ENCODE measurements around the gene MYO18A.

MYO18A gene

DNA sequence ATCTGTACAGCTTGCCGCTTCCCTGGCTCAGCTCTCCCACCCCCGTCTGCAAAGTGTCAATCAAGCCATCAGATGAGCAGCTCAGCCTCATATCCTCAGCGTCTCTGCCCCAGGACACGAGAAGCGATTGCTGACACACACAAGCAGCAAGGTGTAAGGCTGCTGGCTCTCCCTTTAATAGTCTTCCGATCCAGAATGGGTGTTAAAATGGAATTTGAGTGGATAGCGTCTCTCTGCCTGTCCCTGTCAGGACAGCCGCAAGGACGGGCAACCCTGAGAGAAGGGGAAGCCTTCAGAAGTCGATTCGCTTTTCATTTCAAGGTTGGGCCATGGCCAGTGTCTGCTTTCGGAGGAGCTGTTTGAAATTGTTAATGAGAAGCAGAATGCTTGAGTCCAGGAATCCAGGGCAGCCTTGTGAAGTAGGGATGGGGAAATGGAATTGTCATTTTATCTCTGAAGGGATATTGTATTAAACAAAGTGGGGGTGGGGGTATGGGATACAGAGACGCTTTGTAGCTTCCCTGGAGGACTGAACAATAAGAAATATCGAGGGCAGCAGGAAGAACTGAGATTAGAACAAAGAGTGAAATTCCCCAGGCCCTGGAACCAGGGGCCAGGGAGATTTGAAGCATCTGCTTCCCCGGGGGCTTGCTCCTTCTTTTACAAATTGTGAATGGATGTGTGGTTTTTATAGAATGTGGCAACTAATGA lies 142.0 kb downstream of the MYO18A start:
- POLR2A ChIA-PET = no interaction called here
- TF ChIP-seq, protein P1, sequence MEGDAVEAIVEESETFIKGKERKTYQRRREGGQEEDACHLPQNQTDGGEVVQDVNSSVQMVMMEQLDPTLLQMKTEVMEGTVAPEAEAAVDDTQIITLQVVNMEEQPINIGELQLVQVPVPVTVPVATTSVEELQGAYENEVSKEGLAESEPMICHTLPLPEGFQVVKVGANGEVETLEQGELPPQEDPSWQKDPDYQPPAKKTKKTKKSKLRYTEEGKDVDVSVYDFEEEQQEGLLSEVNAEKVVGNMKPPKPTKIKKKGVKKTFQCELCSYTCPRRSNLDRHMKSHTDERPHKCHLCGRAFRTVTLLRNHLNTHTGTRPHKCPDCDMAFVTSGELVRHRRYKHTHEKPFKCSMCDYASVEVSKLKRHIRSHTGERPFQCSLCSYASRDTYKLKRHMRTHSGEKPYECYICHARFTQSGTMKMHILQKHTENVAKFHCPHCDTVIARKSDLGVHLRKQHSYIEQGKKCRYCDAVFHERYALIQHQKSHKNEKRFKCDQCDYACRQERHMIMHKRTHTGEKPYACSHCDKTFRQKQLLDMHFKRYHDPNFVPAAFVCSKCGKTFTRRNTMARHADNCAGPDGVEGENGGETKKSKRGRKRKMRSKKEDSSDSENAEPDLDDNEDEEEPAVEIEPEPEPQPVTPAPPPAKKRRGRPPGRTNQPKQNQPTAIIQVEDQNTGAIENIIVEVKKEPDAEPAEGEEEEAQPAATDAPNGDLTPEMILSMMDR (IDR thresholded peaks at IDR 0.05; ENCODE audit: control extremely low read depth, extremely low read depth, low read depth, missing control alignments) = no peak
- no peak for DNase-seq (ENCODE audit: extremely low spot score)
- CTCF ChIA-PET = interaction anchor here (1.2 to 1.8 kb wide), 2 partner anchors 12 to 79 kb away, joined by 4 to 5 read pairs; no protein-coding TSS in a partner anchor

DNA sequence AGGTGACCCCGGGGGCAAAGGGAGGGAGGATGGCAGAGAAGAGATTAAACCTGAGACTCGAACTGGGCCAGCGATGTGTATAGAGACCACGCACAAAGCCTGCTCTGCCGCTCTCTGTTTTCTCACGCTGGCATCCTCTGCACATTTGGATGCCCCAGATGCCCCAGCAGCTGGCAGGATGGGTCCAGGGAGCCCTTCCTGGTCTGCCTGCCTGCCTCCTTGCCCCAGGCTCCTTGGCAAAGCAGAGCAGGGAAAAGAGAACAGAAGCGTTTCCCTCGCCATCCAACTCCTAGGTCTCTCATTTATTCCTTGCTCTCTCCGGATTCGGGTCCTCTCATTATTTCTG lies 142.5 kb downstream of the MYO18A start:
- TF ChIP-seq, protein P1 (IDR thresholded peaks at IDR 0.05; ENCODE audit: control extremely low read depth, extremely low read depth, low read depth, missing control alignments) = no peak
- CTCF ChIA-PET = interaction anchor here (1.8 kb wide), 1 partner anchor 13 kb away, joined by 5 read pairs; no protein-coding TSS in a partner anchor
- no peak for DNase-seq (ENCODE audit: extremely low spot score)
- POLR2A ChIA-PET = no interaction called here

DNA sequence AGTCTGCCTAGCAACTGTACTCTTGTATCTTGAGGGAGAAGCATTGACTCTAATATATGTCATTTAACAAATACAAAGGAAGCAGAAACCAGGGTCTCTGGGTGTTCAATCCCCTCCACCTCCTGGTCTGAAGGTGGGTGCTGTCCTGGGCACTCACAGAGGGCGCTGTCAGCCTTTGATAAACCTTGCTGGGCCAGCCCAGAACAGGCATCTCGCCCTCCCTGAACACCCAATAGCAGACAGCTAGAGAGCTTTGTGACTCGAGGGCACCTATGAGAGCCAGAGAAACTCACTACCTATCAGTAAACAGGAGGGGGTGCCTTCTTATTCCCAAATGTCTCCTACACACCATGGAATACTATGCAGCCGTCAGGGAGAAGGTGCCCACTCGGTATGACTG lies 143.6 kb downstream of the MYO18A start:
- ChIA-PET CTCF (no interaction called here), POLR2A (no interaction called here)
- DNase-seq (ENCODE audit: extremely low spot score) = no peak
- TF ChIP-seq, protein P1 (IDR thresholded peaks at IDR 0.05; ENCODE audit: control extremely low read depth, extremely low read depth, low read depth, missing control alignments) = no peak

DNA sequence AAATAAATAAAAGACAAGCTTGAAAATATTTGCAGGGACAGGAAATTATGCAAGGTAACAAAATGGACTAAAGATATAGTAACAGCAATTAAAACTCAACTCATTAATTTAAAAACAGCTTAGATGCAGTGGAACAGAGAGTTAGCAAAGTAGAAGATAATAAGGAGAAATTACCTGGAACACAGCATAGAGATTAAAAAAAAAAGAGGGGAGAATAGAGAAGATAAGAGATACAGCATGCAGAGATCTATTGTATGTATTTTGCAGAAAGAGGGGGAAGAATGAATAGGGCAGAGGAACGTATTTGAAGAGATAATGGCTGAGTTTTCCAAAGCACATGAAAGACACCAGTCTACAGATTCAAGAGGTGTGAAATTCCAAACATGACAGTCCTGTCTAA lies 145.7 kb downstream of the MYO18A start:
- TF ChIP-seq, protein P1 (IDR thresholded peaks at IDR 0.05; ENCODE audit: control extremely low read depth, extremely low read depth, low read depth, missing control alignments) = no peak
- ChIA-PET POLR2A (no interaction called here), CTCF (interaction anchor here (0.9 kb wide), 1 partner anchor 69 kb away, joined by 3 read pairs; no protein-coding TSS in a partner anchor)
- DNase-seq (ENCODE audit: extremely low spot score) = no peak

DNA sequence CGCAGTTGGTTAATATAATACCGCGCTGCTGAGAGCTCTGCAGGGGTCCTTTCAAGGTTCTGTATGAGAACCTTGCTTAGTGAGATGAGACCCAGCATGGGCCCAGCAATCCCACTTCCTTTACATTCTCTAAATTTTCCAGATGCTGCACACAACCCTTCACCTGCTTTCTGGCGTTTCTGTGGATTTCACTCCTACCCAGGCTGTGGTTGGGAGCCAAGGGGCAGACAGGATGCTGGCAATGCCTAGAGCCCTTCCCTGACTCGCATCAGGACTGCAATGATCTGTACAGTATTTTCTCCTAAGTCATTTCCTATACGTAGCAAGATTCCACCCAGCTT lies 147.4 kb downstream of the MYO18A start:
- CTCF ChIA-PET = no interaction called here

DNA sequence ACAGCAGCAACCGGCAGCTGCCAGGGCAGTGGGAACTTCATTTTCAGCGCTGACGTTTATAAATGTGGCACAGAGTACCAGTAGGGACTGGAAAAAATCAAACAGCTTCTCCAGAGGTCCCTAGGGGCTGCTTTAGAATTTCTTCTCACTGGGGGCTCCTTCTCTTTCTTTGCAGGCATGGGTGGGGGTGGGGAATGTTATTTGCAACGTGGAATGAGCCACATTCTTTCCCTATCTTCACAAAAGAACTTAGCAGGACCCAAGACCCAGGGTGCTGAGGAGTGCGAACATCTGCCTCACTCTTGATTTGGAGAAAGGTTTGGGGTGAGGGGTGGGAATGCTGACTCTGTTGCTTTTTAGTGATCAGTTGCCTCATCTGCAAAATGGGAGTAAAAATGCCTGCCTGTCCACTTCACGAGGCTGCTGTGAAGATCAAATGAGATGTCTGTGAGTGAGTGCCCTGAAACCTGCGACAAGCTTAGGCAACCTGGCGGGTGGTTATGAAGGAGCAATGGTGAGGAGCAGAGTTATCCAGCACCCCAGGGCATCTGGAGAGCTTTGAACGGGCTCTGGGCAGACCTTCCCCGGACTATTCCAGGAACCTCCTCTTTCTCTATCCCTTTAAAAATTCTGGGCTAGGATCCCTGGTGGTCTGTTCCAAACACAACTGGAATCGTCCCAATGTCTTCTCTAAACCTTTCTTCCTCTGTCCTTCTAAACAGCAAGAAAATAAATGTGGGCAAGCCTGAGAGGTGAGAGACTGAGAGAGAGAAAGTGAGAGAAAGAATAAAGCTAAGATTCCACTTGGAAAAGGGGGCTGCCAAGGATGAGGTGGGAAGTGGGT lies 148.0 kb downstream of the MYO18A start:
- TF ChIP-seq, protein P1 (IDR thresholded peaks at IDR 0.05; ENCODE audit: control extremely low read depth, extremely low read depth, low read depth, missing control alignments) = no peak
- DNase-seq (ENCODE audit: extremely low spot score) = no peak
- CTCF ChIA-PET = no interaction called here
- POLR2A ChIA-PET = no interaction called here

More for the DNA sequence above, 147.4 kb downstream of the MYO18A start:
- TF ChIP-seq, protein P1 (IDR thresholded peaks at IDR 0.05; ENCODE audit: control extremely low read depth, extremely low read depth, low read depth, missing control alignments) = no peak
- DNase-seq (ENCODE audit: extremely low spot score) = no peak
- POLR2A ChIA-PET = no interaction called here
